ENCODE data around the gene IFNLR1. TPM values are rescaled to one million over a fixed set of nuclear protein-coding genes. Genes with fewer than 3 reads are reported as not detected.

The IFNLR1 gene
- total RNA-seq, 2 experiments from 2014 or later, result 29.4 to 30.5 TPM

DNA sequence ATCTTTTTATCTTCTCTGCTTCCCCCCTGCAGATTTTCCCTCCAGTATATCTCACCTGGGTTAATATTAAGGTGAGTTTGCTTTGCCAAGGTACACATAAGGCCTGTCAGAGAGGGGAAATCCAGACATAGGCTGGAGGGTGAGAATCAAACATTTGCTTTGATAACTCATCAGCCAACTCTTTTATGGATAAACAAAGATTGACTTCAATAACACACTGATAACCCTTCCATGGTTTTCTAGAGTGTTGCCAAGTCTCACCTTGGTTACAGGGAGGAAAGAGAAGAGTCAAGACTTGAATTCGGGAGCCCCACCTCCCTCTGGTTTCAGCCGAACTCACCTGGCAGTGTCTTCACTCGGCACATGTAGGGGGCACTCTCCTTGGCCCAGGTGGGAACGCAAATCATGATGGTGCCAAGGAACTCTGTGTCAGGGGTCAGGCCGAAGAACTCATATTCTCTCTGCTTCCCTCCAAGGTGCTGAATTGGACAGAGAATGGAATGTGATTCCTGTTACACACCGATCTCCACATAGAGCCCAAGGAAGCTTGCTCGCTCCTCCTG lies 59.2 kb downstream of the IFNLR1 start:
- TF ChIP-seq, protein P1, sequence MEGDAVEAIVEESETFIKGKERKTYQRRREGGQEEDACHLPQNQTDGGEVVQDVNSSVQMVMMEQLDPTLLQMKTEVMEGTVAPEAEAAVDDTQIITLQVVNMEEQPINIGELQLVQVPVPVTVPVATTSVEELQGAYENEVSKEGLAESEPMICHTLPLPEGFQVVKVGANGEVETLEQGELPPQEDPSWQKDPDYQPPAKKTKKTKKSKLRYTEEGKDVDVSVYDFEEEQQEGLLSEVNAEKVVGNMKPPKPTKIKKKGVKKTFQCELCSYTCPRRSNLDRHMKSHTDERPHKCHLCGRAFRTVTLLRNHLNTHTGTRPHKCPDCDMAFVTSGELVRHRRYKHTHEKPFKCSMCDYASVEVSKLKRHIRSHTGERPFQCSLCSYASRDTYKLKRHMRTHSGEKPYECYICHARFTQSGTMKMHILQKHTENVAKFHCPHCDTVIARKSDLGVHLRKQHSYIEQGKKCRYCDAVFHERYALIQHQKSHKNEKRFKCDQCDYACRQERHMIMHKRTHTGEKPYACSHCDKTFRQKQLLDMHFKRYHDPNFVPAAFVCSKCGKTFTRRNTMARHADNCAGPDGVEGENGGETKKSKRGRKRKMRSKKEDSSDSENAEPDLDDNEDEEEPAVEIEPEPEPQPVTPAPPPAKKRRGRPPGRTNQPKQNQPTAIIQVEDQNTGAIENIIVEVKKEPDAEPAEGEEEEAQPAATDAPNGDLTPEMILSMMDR (conservative IDR thresholded peaks at IDR 0.05; ENCODE audit: low read length), result no peak
- no peak for TF ChIP-seq EZH2phosphoT487 (IDR thresholded peaks at IDR 0.05; ENCODE audit: borderline replicate concordance, low read depth, low read length)
- no TSS peak for BruUV-seq (replicated peaks)
- no peaks in the 10 kb centered on the region for H3K4me1 ChIP-seq (ENCODE audit: insufficient read depth, low read length, poor library complexity, severe bottlenecking)

DNA sequence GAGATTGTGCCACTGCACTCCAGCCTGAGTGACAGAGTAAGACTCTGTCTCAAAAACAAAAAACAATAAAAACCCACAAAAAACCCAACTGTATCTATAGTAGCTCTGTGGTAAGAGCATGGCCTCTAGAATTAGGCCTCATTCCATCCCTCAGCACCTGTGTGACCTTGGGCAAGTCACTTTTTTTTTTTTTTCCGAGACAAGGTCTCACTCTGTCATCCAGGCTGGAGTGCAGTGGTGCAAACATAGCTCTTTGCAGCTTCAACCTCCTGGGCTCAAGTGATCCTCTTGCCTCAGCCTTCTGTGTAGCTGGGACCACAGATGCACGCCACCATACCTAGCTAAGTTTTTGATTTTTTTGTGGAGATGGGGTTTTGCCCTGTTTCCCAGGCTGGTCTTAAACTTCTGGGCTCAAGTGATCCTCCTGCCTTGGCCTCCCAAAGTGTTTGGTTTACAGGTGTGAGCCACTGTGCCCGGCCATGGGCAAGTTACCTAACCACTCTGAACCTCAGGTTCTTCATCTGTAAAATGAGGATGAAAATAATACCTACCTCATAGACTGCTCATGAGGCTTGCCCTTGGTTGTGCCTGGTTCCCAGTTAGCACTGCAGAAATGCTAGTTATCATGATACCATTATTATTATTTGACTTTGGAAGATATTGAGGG lies 59.8 kb downstream of the IFNLR1 start:
- Histone ChIP-seq H3K9me3 (ENCODE audit: low read length) (no peaks in the 10 kb centered on the region), H3K4me2 (ENCODE audit: low read length) (no peak overlapping the region), H2AFZ (ENCODE audit: low read length) (no peak overlapping the region), H3K4me1 (ENCODE audit: insufficient read depth, low read length, poor library complexity, severe bottlenecking) (no peaks in the 10 kb centered on the region), H3K79me2 (ENCODE audit: insufficient read depth, low read depth, low read length) (no peaks in the 10 kb centered on the region), H3K27ac (ENCODE audit: low read depth, low read length, poor library complexity, severe bottlenecking) (no peak overlapping the region), H3K36me3 (ENCODE audit: insufficient read depth, low read length) (no peaks in the 10 kb centered on the region), H3K9me2 (ENCODE audit: insufficient read depth, low read length) (no peaks in the 10 kb centered on the region), H4K20me1 (ENCODE audit: insufficient read depth, low read length) (no peaks in the 10 kb centered on the region), H3K4me3 (ENCODE audit: low read depth, low read length, poor library complexity, severe bottlenecking) (no peak overlapping the region)
- BruUV-seq (replicated peaks), result no TSS peak
- intact Hi-C loops (cut with micrococcal nuclease; ENCODE audit: unreplicated experiment), result no loop called here
- no peak for DNase-seq (ENCODE audit: low spot score)
- TF ChIP-seq, protein P1 (conservative IDR thresholded peaks at IDR 0.05; ENCODE audit: low read length), result no peak
- no peak for TF ChIP-seq EZH2phosphoT487 (IDR thresholded peaks at IDR 0.05; ENCODE audit: borderline replicate concordance, low read depth, low read length)
- ChIA-PET POLR2A (no interaction called here), CTCF (ENCODE audit: unreplicated experiment) (no interaction called here)

More for the DNA sequence above, 59.2 kb downstream of the IFNLR1 start:
- Histone ChIP-seq H3K36me3 (ENCODE audit: insufficient read depth, low read length) (no peaks in the 10 kb centered on the region), H3K4me2 (ENCODE audit: low read length) (no peak overlapping the region), H4K20me1 (ENCODE audit: insufficient read depth, low read length) (no peaks in the 10 kb centered on the region), H3K27ac (ENCODE audit: low read depth, low read length, poor library complexity, severe bottlenecking) (no peak overlapping the region), H2AFZ (ENCODE audit: low read length) (no peak overlapping the region), H3K79me2 (ENCODE audit: insufficient read depth, low read depth, low read length) (no peaks in the 10 kb centered on the region), H3K9me3 (ENCODE audit: low read length) (no peaks in the 10 kb centered on the region), H3K4me3 (ENCODE audit: low read depth, low read length, poor library complexity, severe bottlenecking) (no peak overlapping the region), H3K9me2 (ENCODE audit: insufficient read depth, low read length) (no peaks in the 10 kb centered on the region)
- intact Hi-C loops (cut with micrococcal nuclease; ENCODE audit: unreplicated experiment), result no loop called here
- POLR2A ChIA-PET, result no interaction called here
- no peak for DNase-seq (ENCODE audit: low spot score)
- CTCF ChIA-PET (ENCODE audit: unreplicated experiment), result no interaction called here

DNA sequence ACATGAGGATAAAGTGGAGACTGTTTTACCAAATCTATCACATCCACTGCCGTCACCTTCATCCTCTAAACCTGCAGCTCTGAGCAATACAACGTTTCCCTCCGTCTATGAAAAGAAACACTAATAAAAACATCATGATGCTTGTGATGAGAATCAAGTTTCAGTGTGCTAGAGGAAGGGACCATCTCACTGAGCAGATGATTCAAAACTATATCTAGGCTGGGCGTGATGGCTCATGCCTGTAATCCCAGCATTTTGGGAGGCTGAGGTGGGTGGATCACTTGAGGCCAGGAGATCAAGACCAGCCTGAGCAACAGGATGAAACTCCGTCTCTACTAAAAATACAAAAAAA lies 60.4 kb downstream of the IFNLR1 start:
- TF ChIP-seq, protein P1 (conservative IDR thresholded peaks at IDR 0.05; ENCODE audit: low read length), result no peak
- no peak for TF ChIP-seq EZH2phosphoT487 (IDR thresholded peaks at IDR 0.05; ENCODE audit: borderline replicate concordance, low read depth, low read length)
- CTCF ChIA-PET (ENCODE audit: unreplicated experiment), result no interaction called here
- H3K9me3 ChIP-seq (ENCODE audit: low read length), result no peaks in the 10 kb centered on the region

More for the DNA sequence above, 60.4 kb downstream of the IFNLR1 start:
- intact Hi-C loops (cut with micrococcal nuclease; ENCODE audit: unreplicated experiment), result no loop called here
- Histone ChIP-seq H3K9me2 (ENCODE audit: insufficient read depth, low read length) (no peaks in the 10 kb centered on the region), H3K4me3 (ENCODE audit: low read depth, low read length, poor library complexity, severe bottlenecking) (no peak overlapping the region), H3K79me2 (ENCODE audit: insufficient read depth, low read depth, low read length) (no peaks in the 10 kb centered on the region), H3K36me3 (ENCODE audit: insufficient read depth, low read length) (no peaks in the 10 kb centered on the region), H3K4me2 (ENCODE audit: low read length) (no peak overlapping the region), H3K4me1 (ENCODE audit: insufficient read depth, low read length, poor library complexity, severe bottlenecking) (no peaks in the 10 kb centered on the region), H4K20me1 (ENCODE audit: insufficient read depth, low read length) (no peaks in the 10 kb centered on the region), H3K27ac (ENCODE audit: low read depth, low read length, poor library complexity, severe bottlenecking) (no peak overlapping the region), H2AFZ (ENCODE audit: low read length) (no peak overlapping the region)
- no TSS peak for BruUV-seq (replicated peaks)
- DNase-seq (ENCODE audit: low spot score), result no peak
- POLR2A ChIA-PET, result no interaction called here

All from OCI-LY7 (cell line).